Activated CD8-positive, alpha-beta memory T cell treated with anti-CD3 and anti-CD28 coated beads, Interleukin-2, amount 50 U/mL, for 24 hours (primary cell): Measurements from ENCODE around the gene RIOX2.
"Not testable (repeated sequence)": the region's sequence is repeated elsewhere in the genome, so short reads cannot be mapped to it uniquely, and the experiment has no call there.

Experiments
- DNase-seq: peaks from one replicate; pipeline ENCODE4 v3.0.0-alpha.2; 2020; ENCODE audit errors: extremely low read depth

The RIOX2 gene

GRCh38 chr3:97911459-97911858 is 60.8 kb downstream of the RIOX2 start:
- DNase-seq: no peak

GRCh38 chr3:97910931-97911351 is 61.3 kb downstream of the RIOX2 start:
- no peak for DNase-seq

- not testable (repeated sequence) for DNase-seq
These were observed 61.9 kb downstream of the RIOX2 start for GRCh38 chr3:97910236-97910831.

GRCh38 chr3:97909830-97910229 is 62.4 kb downstream of the RIOX2 start:
- not testable (repeated sequence) for DNase-seq

- DNase-seq: no peak
These were observed 70.7 kb downstream of the RIOX2 start for GRCh38 chr3:97901313-97902248.

- no peak for DNase-seq
These were observed 72.9 kb downstream of the RIOX2 start for GRCh38 chr3:97899331-97899730.

GRCh38 chr3:97896547-97896946 is 75.7 kb downstream of the RIOX2 start:
- no peak for DNase-seq

GRCh38 chr3:97896129-97896528 is 76.1 kb downstream of the RIOX2 start:
- no peak for DNase-seq

GRCh38 chr3:97895216-97895615 is 77.0 kb downstream of the RIOX2 start:
- DNase-seq: no peak

- DNase-seq: no peak
These were observed 79.4 kb downstream of the RIOX2 start for GRCh38 chr3:97892852-97893251.
